Astrocyte of the spinal cord (primary cell): ENCODE data around the gene SEMA3C.

ENCODE experiments used
- DNase-seq: peaks from one replicate; pipeline ENCODE4 v3.0.0; 2011; ENCODE audit warnings: low read depth, low spot score
- H3K4me3 ChIP-seq: 2 replicates; pipeline ENCODE4 v1.5.1; 2011; ENCODE audit warnings: low read depth, mild to moderate bottlenecking, low read length, moderate library complexity
- in situ Hi-C: cut with HindIII; loops from 2 replicates; pipeline ENCODE4 v1.10.0; 2017; ENCODE audit warnings: low sequenced_read_pairs
- TF ChIP-seq, protein P1 (sequence below): IDR thresholded peaks from 2 replicates; pipeline ENCODE4 v1.5.1; 2012; ENCODE audit warnings: low read depth, mild to moderate bottlenecking, low read length, inconsistent platforms

Gene SEMA3C

GRCh38 chr7:80734011-80734410 is 184.8 kb downstream of the SEMA3C start:
- DNase-seq = no peak
- TF ChIP-seq, protein P1, sequence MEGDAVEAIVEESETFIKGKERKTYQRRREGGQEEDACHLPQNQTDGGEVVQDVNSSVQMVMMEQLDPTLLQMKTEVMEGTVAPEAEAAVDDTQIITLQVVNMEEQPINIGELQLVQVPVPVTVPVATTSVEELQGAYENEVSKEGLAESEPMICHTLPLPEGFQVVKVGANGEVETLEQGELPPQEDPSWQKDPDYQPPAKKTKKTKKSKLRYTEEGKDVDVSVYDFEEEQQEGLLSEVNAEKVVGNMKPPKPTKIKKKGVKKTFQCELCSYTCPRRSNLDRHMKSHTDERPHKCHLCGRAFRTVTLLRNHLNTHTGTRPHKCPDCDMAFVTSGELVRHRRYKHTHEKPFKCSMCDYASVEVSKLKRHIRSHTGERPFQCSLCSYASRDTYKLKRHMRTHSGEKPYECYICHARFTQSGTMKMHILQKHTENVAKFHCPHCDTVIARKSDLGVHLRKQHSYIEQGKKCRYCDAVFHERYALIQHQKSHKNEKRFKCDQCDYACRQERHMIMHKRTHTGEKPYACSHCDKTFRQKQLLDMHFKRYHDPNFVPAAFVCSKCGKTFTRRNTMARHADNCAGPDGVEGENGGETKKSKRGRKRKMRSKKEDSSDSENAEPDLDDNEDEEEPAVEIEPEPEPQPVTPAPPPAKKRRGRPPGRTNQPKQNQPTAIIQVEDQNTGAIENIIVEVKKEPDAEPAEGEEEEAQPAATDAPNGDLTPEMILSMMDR = no peak
- H3K4me3 ChIP-seq = no peak overlapping the region
- in situ Hi-C loops = no loop called here

- TF ChIP-seq, protein P1 = no peak
- in situ Hi-C loops = no loop called here
- no peak overlapping the region for H3K4me3 ChIP-seq
- DNase-seq = no peak
Measured at GRCh38 chr7:80733333-80733915, 185.4 kb downstream of the SEMA3C start.

DNA sequence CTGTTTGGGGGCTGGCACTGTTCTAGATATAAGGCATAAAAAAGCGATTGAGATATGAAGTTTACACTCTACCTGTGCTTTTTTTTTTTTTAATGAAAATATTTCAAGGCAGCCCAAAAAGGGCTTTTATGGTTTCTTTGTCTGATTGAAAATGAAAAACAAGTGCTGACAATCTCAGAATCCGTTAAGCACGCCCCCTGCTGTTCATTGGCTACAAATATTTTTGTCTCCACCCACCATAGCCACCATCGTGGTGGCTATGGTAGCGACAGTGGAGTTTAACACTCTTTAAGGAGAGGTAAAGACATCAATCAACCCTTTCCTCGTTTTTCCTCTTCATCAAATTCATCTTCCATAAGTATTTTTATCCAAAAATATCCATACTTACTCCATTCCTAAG is 186.2 kb downstream of the SEMA3C start:
- in situ Hi-C loops = no loop called here
- TF ChIP-seq, protein P1 = peak; percentile 16
- no peak for DNase-seq
- no peak overlapping the region for H3K4me3 ChIP-seq

DNA sequence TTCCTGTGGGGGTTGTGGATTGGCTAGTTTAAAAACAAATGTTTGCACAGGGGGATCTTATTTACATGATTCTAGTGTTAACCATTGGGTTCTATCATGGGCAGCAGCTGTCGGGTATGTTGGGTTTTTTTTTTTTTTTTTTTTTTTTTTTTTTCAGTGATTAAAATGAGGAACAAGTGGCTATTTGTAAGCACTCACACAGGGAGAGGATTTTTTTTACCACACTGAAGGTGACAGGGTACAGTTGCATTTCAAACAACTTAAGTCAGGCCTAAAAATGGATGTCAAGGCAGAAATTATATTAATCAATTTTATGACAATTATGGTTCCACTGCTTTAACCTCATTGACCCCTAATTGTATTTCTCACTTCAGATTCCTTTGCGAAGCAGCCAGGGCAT is 187.6 kb downstream of the SEMA3C start:
- in situ Hi-C loops = no loop called here
- DNase-seq = no peak
- TF ChIP-seq, protein P1 = no peak
- H3K4me3 ChIP-seq = no peak overlapping the region

GRCh38 chr7:80729591-80730320 is 189.1 kb downstream of the SEMA3C start:
- TF ChIP-seq, protein P1 = no peak
- in situ Hi-C loops = no loop called here
- DNase-seq = peak; percentile 47
- H3K4me3 ChIP-seq = no peak overlapping the region

- in situ Hi-C loops = no loop called here
- DNase-seq = no peak
- TF ChIP-seq, protein P1 = no peak
Measured at GRCh38 chr7:80726666-80727065, 192.2 kb downstream of the SEMA3C start.

More at GRCh38 chr7:80726666-80727065, 192.2 kb downstream of the SEMA3C start:
- no peak overlapping the region for H3K4me3 ChIP-seq
